Activated gamma-delta T cell treated with anti-CD3 and anti-CD28 coated beads, Interleukin-2, amount 50 U/mL, for 16 hours (primary cell): ENCODE measurements around the gene BICDL1.

Experiments used
- DNase-seq: peaks from one replicate; pipeline ENCODE4 v3.0.0-alpha.2; 2020; ENCODE audit warnings: low read depth

The BICDL1 gene

DNA sequence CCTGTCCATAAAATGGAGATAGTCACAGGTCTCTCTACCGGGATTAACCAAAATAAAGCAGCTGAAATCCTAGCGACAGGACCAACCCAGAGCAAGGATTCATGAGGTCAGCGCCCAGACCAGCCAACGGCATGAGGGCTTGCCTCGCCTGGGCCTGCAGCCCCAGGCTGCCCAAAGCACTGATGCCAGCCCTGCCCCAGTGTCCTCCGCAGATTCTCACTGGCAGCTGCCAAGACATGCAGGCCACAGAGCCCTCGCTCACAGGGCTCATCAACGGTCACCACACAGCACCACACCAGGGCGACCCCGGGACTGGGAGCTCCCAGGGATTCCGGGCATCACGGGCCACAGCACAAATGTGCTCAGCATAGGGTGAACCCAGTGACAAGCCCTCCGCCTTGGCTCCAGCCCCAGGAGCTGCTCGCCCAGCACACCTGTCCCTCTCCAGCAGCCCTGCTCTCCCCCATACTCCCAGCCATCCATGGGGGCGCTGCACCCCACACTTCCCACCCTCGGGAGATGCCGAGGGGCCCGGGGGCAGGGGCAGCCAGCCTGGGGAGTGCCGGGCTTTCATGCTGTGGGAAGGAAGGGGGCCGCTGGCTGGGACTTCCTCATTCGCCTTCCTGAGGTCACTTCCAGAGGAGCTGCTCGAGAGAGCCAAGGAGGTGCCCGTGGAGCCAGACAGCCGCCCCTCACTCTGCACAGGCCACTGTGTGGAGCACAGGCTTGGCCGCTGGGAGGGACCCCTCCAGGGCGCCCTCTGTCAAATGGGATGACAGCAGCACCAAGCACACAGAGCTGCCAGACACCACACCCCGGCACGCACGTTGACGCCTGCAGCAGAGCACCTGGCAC, 113.4 kb downstream of the BICDL1 start:
- DNase-seq: no peak

GRCh38 chr12:120103044-120103338, 114.0 kb downstream of the BICDL1 start:
- DNase-seq: no peak

DNA sequence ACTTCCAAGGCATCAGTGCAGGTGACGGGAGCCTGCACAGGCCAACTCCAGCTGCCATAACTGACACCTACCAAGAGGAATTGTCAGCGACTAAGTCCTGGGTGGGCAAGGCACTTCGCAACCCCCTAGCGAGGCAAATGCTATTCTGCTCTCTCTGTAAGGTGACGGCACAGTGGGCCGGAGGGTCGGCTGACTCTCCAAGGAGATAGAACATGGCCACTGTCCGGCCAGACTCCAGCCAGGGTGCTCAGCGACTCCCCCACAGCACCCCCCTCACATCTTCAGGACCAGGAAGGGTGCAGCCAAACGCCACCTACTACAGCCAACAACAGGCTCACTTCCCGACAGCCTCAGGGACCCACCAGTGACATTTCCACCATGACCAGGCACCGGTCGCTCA, 114.3 kb downstream of the BICDL1 start:
- DNase-seq: no peak

GRCh38 chr12:120106151-120106550, 117.1 kb downstream of the BICDL1 start:
- DNase-seq: no peak

GRCh38 chr12:120109570-120110267, 120.7 kb downstream of the BICDL1 start:
- no peak for DNase-seq

- DNase-seq: peak; percentile 29
These were observed 121.8 kb downstream of the BICDL1 start for GRCh38 chr12:120110550-120111501.

- no peak for DNase-seq
These were observed 126.0 kb downstream of the BICDL1 start for GRCh38 chr12:120115066-120115465.

GRCh38 chr12:120115692-120116440, 126.8 kb downstream of the BICDL1 start:
- DNase-seq: no peak

- no peak for DNase-seq
These were observed 127.4 kb downstream of the BICDL1 start, which contains the start of gene RAB35 for GRCh38 chr12:120116441-120116791. RAB35 (minus strand) TSS chr12:120116753; CDS start chr12:120116650, 103 bp downstream.

GRCh38 chr12:120116792-120117651, 128.0 kb downstream of the BICDL1 start:
- DNase-seq: peak; percentile 95

- no peak for DNase-seq
These were observed 128.9 kb downstream of the BICDL1 start for GRCh38 chr12:120117961-120118320.

DNA sequence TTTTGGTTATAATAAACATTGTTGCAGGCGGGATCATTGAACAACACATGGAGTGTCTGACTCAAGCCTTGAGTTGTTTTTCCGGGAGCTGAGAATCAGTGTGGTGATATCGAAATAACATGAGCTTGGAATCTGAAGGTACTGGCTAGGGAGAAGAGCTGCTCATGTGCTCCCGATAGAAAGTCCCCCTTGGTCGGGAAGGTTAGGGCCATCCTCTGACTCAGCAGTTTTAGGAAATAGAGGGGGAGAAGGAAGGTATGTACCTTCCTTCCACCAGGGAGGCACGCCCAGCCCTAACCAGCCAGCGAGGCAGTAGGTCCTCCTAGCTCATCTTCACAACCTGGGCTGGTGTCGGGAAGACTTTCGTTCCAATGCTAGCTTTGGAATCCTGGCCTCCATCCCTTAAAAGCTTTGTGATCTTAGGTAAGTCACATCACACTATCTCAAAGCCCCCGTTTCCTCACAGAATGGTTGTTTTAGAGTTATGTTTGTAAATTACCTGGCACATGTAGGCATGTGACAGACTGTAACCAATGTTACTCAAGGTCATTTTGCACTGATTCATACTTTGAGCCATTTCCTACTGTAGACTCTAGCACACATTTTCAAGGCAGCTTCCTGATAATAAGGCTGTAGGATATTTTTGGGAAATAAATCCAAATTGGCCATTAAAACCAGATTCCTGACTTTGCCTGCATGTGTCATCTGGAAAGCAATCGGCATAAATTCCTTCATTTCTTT, 129.5 kb downstream of the BICDL1 start:
- DNase-seq: no peak

DNA sequence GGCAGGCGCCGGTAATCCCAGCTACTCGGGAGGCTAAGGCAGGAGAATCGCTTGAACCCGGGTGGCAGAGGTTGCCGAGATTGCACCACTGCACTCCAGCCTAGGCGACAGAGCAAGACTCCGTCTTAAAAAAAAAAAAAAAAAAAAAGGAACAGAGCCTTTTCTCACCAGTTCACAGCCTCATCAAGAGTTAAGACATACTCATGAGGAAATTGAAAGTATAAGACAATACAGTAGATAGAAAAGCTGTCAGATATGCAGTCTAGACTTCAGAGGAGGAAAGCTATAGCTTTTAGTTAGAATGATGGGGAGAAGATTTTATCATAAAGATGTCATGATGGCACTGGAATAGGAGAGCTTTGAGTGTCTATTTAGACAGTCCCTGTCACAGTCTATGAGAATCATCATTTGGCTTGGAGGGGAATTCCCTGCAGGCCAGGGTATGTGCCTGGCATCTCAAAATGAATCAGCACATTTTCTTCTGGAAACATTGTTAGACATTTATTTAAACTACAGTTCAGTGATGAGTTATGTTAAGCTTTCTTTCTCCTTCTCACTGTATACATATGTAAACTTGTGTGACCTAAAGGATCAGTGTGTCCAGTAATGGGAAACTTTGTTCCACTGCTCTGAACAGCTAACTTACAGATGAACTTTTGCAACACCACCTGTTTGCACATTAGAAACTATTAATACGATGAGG, 130.4 kb downstream of the BICDL1 start:
- no peak for DNase-seq

DNA sequence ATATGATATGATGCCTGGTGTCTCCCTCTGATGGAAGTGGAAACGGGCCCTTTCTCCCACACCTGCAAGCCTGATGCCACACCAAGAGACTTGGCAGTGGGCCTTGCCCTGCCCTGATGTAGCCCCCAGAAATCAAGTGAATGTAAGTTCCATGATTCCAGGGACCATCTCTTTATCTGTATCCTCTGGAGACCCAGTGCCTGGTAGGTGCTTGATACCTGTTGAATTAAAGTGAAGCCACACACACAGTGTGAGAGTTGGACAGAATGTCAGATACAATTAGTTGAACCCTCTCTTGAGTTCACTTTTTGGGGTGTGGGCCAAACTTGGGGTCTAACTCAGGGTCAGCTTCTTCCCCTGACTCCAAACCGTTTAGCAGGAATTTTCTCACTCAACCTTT, 132.3 kb downstream of the BICDL1 start:
- no peak for DNase-seq

DNA sequence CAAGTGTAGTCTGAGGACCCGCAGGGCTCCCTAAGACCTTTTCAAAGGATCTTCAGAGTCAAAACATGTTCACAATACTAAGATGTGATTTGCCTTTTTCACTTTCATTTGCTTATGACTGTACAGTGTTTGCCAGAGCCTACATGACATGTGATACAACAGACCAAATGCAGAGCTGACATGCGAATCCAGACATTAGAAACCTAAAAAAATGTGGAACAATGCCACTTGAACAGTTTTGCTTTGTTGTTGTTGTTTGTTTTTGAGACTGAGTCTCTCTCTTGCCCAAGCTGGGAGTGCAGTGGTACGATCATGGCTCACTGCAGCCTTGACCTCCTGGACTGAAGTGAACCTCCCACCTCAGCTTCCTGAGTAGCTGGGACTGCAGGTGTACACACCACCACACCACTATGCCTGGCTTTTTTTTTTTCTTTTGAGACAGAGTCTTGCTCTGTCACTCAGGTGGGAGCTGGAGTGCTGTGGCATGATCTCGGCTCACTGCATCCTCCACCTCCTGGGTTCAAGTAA, 132.8 kb downstream of the BICDL1 start:
- DNase-seq: no peak

- DNase-seq: no peak
These were observed 136.0 kb downstream of the BICDL1 start for GRCh38 chr12:120125029-120125428.

DNA sequence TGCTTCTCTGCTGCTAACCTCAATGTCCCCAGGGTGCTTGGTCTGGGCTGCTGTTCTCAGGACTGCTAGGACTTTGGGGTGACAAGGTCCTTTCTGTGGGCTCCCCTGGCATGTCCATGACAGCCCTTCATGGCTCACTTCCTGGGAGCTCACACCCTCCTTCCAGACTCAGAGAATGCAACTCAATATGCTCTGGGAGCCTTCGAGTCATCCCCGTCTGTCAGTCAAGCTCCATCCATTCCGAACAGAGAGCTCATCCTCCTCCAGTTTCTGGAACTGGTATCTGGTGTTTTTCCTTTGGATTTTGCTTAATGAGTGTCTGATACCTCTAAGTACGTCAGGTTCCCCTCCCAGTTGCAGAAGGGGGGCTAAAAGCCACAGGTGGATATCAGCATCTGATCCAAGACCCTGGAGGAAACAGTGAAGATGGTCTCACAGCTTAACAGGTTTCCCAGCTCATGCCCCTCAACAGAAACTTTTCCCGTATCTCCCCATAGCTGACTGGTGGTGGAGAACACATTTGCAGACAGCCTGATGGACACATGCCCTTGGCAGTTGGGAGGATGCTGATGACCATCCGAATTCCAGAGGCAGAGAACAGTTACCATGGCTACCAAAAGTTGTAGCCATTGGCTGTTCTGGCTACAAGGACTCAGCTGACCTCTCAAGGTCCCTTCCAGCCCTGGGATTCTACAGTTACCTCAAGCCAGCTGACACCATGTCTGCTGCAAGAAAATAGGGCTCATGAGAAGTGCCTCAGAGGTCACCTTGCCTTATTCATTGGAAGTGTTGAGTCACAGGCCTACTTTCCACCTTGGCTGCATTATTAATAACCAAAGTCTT, 137.0 kb downstream of the BICDL1 start:
- no peak for DNase-seq

GRCh38 chr12:120126635-120127005, 137.6 kb downstream of the BICDL1 start:
- no peak for DNase-seq
